Measurements from ENCODE around the gene MAGI1.

MAGI1 gene

DNA sequence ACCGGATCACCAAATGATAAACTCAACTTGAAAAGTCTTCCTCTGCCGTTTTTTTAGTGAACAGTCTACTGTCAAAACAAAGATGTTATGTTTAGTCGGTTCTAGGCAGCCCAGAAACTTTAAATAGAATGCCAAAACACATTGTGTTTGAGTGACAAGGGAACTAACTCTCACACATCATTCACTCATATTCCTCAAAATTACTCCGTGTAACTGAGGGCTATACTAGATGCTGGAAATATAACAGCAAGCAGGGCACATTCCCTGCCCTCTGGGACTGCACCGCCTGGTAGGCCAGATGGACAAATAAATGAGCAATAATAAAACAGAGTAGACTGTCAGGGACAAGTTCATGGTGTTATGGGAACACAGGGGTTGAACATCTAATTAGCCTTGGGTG is 251.4 kb downstream of the MAGI1 start:
- no peak for DNase-seq

DNA sequence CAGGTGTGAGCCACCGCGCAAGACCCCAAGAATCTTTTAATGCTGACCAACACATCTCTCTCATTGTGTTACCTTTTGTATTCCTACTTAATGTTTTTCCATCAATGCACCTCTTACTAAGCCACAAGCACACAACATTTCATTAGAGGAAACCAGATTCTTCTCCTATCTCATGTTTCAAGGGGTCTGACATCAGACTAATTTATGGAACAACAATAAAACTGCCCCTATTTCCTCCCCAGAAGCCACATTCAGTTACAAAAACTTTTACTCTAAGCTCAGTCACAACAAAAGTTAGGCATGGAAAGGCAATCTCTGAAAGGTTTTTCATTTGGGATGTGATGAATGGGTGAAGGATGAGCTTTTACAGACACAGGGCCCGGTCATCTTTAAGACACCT is 251.8 kb downstream of the MAGI1 start:
- no peak for DNase-seq

DNA sequence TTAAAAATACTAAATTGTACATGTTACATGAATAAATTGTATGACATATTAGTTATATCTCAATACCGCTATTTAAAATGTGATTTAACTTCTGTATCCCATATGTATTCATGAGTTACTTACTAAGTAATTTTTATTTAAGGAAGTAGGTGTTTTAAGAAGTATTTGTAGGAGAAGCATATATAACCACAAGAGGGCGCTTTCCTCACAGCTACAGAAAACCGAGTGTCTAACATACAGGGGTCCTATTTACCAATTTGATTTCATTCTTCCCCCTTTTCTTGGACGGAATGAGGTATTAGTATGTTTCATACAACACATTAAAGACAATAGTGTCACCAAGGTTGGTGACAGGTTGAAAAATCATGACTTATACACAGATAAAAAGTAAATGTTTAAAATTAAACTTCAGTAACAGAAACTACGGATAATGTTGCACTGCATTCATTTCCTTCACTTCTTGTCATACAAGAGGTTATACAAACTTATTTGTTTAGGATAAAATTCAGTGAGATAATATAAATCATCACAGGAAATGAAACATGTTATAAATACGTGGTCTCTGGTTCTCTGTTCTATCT is 253.6 kb downstream of the MAGI1 start:
- peak; percentile 77 for DNase-seq

DNA sequence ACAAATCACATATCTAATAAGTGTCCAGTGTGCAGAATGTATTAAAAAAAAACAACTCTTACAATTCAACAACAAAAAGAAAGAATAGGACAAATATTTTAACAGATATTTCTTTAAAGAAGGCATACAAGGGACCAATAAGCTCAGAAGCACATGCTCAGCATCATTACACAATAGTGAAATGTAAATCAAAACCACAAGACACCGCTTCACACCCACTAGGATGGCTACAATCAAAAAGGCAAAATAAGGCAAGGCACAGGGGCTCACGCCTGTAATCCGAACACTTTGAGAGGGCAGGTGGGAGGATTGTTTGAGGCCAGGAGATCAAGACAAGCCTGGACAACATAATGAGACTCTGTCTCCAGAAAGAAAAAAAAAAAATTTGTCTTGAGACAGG is 255.6 kb downstream of the MAGI1 start:
- DNase-seq = no peak

DNA sequence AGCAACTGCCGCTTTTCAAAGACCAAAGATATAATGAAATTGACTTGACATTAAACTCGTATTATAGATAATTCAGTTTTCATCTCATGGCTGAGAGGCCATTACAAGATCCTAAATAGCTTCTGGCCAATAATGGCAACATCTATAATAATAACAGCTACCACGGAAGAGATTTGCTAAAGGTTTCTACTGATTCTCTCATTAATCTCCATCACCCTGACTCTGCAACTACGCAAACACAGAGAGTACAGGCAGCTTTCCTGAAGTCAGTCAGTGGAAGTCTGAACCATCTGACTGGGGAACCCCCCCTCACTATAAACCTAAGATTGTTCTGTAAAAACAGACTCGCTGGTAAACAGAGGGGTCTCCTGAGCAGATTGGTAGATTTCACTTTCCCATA is 257.1 kb downstream of the MAGI1 start:
- no peak for DNase-seq

DNA sequence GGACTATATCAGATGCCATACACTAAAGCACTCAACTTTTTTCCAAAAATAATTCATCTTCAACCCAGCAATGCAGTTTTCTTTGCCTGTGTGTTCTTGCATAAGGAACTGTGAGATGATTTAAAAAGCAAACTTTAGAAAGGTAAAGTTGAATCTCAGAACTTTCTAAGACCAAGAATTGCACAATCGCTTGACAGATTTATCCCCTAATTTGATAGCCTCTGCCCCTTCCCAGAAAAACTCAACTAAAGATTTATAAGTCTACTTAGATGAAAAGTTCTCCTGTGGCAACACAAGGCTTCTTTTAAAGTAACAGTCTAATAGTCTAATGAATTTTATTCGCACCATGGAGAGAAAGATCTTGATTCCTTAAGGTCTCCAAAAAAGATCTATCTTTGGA is 259.3 kb downstream of the MAGI1 start:
- DNase-seq = no peak

DNA sequence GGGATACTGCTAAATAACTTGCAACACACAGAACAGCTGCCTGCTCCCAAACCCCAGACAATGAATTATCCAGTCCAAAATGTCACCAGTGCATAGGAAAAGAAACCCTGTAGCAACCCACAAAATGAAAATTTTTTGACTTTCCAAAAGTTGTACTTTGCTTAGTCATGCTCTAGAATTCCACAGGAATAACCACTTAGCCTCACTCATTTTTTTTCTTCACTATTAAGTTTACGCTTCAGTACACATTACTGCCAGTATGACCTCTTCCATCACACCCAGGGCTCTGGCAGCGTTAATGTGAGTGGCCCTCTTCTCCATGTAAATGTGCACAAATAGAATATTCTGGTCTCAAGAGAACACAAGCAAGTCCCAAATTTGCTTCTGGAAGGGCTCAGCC is 259.8 kb downstream of the MAGI1 start:
- no peak for DNase-seq

DNA sequence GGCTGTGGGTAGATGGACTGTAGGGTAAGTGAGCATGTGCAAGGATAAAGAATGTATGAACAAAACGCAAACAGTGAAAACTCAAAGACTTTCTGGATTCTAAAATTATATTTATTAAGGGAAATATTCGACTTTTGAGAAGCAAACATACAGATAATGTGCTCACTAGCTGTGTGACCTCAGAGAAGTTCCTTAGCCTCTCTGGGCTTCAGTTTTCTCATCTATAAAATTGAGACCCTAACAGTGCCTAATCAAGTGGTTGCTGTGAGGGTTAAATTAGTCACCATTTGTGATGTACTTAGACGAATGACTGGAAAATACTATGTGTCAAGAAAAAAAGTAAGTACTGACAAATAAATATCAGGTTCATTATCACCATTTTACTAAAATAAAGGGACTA is 261.7 kb downstream of the MAGI1 start:
- DNase-seq = no peak

DNA sequence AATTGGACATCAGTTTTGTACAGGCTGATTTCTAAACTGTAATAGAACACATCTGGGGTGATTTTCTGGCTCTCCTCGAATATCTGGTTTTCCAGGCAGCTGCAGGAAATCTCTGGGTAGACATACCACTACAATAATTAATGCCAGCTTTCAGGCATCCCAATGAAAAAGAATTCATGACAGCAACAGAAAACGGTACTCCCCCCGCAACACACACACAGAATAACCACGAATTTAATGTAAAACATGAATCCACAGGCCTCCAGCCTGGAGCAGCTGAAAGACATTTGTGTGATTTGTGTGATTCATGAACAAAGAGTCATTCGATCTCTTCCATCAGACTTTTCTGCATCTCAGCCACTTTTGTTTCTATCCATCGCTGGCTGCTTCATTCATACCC is 262.2 kb downstream of the MAGI1 start:
- no peak for DNase-seq

DNA sequence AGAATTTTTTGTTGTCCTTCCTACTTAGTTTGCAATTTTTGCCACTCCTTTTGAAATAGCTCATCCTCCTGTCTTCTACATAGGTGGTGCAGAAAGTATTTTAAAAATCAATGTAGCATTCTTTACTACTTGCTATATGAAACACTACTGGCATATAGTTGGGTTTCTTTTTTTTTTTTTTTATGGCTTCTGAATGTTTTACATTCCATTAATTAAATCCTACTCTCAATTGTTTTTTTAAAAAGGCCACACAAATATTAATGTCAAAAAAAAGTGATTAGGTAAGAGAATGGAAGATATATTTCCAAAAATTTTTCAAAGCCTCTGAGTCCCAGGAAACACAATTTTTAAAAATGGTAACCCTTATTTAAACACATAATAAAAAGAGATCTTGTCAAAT is 262.6 kb downstream of the MAGI1 start:
- DNase-seq = no peak

DNA sequence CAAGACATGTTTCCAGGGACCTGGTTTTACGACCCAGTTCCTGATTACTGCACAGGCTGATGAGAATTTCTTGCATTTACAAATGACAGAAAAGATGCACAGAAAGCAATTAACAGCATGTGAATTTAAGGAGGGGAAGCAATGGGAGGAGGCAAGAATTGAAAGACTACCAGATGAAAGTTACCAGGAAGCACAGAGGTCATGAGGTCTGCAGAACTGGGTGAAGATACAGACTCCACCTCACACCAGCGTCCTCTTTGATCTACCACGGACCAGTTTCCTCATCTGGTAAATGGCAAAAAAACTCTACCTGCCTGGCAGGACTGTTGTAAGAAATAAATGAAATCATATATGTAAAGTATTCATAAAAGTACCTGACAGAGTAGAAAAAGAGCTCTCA is 266.0 kb downstream of the MAGI1 start:
- DNase-seq = no peak

DNA sequence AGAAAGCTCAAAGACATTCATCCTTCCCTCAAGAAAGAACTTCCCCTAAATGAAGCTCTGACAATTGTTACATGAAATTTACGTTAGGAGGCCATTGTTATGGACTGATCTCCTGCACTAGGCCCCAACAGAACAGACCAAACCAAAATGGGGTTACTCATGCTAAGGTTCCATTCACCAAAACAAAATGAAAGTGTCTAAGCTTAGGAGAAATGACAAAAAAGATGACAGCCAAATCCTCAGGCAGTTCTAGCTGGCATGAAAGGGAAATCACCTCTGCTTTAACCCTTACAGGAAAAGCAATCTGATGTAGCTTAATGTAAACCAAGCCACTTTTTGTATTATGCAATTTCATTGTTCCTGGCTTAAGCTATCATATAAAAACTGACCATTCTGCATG is 271.2 kb downstream of the MAGI1 start:
- no peak for DNase-seq

DNA sequence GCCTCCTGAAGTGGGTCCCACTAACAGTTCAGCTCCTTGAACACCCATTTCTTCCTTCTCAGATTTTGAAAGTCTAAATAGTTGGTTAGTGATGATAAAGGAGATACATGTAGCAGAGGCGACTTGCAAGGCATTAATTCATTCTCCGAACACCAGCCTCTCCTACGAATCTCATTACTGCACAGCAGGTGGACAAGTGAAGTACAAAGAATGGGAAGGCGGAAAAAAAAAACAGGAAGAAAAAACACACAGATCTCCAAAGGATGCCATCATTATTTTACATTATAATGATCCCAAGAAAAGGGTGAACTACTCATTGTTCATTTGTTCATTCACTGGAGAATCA is 276.5 kb downstream of the MAGI1 start:
- DNase-seq = no peak

DNA sequence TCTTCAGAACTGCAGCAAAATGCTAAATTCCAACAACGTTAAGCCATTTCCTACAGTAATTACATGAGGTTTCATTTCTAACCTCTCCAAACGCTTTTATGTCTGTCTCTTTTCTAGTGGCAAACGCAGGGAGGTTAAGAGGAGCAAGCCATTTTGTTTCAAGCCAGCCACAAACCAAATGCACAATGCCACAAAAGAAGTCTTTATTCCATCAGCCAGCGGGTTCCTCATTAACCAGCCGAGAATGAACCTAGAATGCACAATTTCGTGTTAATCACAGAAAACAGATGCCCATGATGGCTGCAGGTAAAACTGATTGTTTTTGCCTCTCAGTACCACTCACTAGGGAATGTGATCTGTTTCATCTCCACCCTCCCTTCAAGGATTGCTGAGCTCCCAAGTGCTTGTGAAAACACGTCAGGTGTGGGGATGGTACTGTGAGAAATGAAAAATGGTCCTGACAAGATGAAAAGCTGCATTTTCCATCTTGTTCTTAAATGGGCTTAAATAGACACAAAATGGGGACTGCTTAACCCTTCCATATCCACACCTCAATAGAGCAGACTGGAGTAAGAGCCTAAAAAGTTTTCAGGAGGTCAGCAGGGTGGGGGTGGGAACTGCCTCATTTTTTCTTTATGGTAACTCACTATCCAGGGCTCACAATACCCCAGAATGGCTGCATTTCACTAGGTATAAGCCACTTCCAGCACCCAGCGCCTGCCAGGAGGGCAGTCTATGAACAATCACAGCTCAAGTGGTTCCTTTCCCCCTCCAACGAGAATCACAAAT is 277.1 kb downstream of the MAGI1 start:
- peak; percentile 48 for DNase-seq

DNA sequence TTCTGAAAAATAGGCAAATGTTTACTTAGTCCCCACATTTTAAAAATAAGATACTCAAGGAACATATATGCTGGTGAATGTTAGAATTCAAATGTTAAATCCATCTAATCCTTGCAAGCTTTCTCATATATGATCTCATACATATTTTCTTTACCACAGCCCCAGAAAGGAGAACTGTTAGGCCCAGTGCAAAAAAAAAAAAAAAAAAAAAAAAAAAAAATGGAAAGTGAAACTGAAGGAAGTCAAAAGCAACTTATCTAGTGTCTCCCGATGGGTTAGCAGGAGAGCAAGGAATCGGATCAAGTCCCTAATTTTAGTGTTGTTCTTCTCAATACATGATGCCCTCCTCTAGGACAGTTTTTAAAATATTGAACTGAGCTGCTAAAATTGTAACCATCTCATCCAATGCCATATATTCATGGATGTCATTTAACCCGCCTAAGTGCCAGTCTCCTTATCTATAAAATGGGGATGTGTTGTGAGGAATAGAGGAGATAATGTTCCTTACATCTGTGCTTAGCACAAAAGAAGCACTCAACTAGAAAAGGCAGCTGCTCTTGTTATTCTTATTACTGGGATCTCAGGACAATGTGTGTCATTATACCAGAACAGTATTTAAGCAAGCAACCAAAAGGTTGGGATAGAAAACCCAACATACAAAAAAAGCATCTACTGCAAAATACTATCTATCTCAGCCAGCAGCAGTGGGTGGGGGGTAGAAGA is 279.7 kb downstream of the MAGI1 start:
- peak; percentile 68 for DNase-seq

DNA sequence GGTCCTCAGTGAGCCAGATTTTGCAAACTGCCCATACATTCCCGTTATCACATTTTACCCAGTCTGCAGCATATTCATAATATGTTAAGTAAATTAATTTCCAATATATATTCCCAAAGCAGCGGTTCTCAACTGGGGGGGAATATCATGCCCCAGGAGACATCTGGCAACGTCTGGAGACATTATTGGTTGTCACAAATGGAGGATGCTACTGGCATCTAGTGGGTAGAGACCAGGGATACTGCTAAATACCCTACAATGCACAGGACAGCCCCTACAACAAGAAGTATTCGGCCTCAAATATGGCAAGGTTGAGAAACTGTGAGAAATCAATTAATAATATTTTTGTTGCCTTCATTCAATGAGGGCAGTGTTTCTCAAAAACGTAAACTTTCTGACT is 280.3 kb downstream of the MAGI1 start:
- peak; percentile 37 for DNase-seq

DNA sequence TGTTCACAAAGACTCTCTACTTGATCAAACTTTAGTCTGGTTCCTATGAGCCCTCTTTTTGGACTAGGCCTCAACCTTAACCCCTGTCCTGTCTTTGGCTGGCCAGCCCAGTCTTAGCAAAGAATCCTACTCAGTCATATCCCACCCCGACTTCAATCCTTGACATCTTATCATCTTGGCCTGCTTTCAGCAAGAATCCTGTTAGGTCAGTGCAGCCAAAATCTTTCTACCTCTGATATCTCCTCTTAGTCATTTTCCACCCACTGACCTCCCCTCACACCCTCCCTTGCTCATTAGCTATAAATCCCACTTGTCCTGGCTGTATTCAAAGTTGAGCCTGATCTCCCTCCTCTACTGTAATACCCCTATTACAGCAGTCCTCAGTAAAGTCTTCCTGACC is 286.1 kb downstream of the MAGI1 start:
- DNase-seq = no peak

DNA sequence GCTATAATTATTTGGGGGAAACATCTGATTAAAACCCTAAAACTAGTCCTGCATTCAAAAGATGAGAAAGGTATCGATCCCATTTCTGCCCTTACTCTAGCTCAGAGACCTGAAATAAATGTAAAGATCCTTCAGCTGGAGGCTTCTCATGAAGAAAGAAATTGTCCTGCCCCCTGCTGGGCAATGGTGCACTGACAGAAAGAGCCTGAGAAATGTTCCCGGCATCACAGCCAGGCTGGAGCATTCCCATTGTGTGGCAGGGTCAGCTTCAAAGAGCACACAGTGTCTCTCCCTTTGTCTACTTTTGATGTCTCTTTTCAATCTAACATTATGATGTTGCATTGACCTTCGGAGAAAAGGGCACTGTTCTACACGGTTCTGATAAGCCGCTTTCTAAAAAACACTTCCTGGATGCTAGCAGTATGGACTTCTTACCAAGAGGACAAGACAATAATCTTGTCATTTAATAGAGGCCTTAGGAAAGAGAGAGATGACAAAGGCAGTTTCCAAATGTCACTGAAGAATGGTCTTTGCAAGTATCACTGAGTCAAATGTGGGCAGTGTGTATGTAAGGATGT is 287.5 kb downstream of the MAGI1 start:
- peak; percentile 85 for DNase-seq

DNA sequence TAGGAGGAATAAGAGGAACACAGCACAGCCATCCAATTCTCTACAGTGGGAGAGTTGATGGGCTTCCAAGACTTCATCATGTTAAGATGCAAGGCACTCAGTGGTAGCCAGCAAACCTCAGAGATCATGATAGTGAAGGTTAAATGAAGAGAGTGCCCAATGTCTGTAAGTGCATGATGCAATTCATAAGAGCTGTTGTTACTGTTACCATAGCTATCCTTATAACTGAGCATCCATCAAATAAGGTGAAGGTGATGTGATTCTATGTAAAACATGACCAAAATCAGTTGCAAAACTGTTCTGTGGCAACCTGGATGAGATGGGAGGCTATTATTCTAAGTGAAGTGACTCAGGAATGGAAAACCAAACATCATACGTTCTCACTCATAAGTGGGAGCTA is 289.7 kb downstream of the MAGI1 start:
- DNase-seq = no peak

DNA sequence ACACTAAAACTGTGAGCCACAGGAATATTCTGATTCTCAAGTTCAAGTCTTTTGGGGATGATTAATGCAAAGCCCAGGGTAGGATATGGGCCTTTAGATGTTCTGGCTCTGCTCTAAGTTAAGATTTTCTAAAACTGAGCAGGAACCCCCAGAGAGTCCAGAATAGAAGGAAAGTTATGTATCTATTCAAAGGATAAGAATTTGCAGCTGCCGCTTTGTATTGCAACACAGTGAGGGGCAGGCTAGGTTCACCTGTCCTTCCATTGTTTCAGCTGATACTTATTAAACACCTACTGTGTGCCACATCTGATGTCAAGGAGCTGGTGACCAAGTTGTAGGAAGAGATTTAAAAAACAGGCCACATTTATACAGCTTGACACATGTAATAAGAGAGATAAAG is 290.4 kb downstream of the MAGI1 start:
- no peak for DNase-seq

DNA sequence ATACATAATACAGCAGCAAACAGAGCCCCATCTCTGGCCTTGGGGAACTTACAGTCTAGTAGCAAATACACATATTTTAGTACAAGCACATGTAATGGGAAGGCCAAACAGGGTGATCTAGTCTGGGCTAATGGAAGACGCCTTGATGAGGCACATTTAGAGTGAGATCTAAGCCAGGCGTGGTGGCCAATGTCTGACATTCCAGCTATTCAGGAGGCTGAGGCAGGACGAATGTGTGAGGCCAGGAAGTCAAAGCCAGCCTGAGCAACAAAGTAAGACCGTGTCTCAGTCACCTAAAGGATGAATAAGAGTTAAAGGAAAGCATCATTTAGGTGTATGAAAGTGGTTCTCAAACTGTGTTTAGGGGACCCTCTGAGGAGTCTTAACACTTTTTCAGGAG is 291.9 kb downstream of the MAGI1 start:
- DNase-seq = no peak

DNA sequence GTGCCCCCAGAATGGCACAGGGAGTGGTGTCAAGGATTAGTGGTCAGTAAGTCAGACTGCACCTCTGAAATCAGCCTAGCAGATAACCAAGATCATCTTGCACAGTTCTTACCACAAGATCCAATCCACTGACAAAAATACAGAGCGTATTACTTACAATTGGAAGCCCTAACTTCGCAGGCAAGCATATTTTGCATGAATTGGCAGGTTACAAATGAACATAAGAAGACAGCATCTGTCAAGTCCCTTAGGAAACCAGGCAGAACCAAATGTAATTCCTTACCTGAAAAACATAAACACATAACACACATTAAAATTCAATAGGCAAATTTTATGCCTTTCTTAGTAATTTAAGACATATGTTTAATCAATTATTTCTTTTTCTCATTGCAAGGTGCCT is 293.4 kb downstream of the MAGI1 start:
- DNase-seq = no peak

DNA sequence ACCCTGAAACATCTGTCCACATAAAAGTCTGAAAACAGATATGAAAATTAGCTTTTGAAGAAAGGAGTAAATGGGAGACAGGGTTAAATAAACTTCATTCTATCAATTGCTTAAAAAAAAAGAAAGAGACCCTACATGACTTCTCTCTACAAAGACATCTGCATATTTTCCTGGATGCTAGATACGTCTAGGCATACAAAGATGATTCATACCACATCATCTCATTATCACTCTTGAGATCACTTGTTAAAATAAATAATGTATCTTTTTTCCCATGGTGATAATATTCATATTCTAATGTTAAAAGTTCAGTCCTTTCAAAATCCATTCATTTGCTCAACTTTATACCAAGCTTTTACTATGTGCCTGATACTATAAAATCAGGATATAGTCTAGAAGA is 295.8 kb downstream of the MAGI1 start:
- no peak for DNase-seq

DNA sequence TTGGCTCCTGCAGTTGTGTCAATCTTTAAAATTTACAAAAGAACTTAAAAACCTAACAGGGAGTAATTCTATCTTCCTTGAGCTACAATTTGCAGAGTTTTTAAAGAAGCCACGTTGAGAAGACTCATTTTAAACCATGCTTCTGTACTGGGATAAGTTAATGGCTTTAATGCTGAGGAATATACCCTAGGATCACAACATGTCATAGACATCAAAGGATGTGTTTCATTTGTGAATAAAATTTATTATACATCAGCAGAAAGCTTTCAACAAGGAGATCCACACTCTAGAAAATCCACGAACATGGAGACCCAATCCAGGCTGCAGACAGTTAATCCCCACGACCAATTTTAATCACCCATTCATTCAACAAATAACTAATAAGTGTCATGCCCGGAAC is 297.2 kb downstream of the MAGI1 start:
- DNase-seq = no peak

All from midbrain (tissue), 1 donor.